Epithelial cell of prostate (primary cell): Measurements from ENCODE around the gene KCNQ1.

ENCODE experiments used
- DNase-seq: peaks from one replicate; pipeline ENCODE4 v3.0.0-alpha.2; 2011; ENCODE audit warnings: low read depth, low spot score
- H3K27ac ChIP-seq: fragments of 450-650 bp; 2 replicates; pipeline ENCODE4 v1.5.1; 2017; ENCODE audit warnings: mild to moderate bottlenecking

The KCNQ1 gene

DNA sequence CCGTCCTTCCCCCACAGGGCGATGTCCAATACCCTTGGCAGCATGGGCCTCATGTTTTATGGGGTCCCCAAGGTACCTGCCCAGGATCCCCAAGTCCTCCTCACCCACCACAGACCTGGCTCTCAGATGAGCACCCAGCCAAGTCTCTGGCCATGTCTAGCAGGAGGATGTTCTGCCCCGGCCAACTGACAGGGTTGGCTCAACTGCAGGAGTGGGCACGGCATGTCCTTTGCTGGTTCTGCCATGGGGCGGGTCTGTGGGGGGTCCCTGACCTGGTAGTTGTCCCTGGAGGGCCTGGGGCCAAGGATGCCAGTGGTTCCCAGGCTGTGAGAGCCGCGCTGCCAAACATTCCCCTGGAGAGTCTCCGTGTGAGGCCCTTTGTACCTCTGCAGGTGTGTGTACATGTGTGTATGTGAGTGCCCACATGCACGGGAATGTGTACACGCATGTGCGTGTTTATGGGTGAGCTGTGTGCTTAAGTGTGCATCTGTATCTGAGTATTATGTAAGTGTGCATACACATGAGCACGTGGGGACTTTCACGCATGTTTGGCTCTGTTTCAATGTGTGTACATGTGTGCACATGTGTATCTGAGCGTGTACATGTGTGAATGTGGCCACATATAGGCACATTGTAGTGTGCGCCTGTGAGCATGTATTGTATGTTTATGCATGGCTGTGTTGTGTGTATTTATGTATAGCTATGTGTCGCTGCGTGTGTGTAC lies 85.5 kb downstream of the KCNQ1 start:
- no peak overlapping the region for H3K27ac ChIP-seq
- no peak for DNase-seq

DNA sequence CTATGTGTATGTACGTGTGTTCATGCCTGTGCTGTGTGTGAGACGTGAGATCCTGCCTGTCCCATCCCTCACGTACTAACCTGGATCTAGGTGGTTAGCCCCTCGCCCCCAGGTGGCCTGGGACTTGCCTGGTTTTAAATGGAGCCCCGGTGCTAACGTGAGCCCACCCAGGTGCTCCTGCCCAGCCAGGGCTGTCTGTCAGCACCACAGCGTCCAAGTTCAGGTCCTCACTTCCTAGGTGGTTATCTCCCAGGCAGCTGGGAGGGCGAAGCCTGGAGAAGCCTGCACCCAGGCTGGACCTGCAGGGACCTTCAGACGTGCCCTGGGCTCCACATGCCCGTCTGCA lies 86.0 kb downstream of the KCNQ1 start:
- no peak overlapping the region for H3K27ac ChIP-seq
- no peak for DNase-seq

DNA sequence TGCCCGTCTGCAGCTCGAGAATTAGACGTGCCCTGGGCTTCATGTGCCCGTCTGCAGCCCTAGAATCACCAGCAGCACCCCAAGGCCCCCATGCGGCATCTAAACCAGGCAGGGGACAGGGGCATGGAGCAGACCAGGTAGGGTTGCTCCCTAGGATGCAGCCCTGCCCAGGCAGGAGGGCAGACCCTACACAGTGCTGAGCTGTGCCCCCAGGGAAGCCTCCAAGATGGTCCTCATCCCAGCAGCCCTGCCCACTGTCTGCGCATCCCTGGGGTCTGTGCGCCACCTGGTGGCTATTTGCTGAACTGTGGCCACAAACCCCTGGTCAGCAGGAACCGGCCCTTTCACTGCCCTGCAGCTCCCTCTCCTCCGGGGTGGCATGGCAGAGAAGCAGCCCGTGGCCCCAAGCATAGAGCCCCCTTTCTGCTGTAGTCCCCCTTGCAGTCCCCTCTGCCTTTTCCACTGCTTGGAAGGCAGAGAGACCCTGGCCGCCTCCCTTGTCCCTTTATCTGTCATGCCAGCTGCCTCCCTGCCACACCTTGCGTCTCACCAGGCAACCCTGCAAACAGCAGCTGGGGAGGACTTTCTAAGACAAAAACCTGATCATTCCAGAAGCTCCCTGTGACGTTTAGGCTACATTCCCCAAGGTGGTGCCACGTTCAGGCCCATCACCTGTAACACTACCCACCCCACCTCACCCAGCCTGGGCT lies 86.6 kb downstream of the KCNQ1 start:
- DNase-seq, result no peak
- no peak overlapping the region for H3K27ac ChIP-seq

DNA sequence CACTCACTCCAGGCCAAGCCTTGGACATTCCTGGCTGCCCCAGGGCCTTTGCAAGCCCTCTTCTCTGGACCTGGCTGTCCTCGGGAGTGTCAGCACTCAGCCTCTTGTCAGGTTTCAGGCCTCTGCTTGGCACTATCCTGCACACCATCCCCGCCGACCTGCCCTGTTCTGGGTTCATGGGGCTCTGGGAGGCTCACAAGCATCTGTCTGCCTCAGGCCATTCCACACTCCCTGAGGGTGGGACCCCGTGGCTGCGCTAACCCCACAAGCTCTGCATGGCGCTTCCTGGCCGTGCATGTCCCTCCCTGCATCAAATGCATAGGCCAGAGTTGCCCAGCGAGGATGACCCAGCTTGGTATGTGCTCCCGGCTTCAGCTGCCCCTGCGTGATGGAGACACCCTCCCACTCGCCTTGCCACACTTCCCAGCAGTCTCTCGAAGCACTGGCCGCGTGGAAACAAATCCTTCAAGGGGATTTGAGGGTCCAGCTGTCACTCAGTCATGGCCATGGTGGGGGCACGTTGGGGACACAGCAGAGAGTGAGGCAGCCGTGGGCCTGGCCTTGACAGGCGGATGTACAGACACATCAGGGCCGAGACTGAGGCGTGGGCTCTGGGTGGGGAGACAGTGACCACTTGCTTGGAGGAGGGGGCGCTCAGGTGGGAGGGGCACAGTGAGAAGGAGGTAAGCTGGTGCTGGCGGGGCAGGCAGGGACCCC lies 87.3 kb downstream of the KCNQ1 start:
- DNase-seq, result no peak
- H3K27ac ChIP-seq, result no peak overlapping the region

DNA sequence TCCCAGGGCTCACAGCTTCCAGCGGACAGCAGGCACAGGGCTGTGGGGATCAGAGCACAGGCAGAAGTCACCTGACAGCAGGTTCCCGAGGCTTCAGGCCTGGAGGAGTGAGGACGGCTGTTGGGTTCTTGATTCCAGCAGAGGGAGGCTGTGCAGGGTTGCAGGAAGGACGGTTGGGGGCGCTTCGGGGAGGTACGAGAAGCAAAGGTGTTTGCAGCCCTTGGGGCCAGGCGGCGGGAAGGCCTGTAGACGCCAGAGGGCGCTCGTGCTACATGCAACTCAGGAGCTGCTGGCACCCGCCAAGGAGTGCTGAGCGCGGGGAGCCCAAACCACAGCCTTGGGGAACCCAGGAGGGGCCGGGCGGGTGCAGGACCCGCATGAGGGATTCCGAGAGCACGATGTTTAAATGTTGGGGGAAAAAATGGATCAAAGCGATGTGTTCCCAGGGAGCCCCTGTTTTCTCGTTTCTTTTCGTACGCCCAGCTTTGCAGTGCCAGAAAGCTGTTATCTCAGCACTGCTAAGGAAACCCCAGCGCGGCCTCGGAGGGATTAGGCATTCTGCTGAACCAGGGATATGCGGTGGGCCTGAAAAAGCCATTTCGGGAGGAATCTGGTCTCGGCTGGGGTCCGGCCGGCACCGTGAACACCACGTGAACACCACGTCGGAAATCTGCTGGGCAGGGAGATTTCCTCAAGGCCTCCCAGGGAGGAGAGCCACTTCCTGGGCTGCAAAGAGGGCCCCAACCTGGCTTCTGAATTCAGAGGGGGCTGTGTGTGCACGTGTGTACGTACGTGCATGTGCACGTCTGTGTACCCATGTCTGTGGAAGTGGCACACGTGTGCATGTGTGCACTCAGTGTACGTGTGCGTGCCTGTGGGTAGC lies 88.1 kb downstream of the KCNQ1 start:
- H3K27ac ChIP-seq, result no peak overlapping the region
- peak; percentile 37 for DNase-seq

DNA sequence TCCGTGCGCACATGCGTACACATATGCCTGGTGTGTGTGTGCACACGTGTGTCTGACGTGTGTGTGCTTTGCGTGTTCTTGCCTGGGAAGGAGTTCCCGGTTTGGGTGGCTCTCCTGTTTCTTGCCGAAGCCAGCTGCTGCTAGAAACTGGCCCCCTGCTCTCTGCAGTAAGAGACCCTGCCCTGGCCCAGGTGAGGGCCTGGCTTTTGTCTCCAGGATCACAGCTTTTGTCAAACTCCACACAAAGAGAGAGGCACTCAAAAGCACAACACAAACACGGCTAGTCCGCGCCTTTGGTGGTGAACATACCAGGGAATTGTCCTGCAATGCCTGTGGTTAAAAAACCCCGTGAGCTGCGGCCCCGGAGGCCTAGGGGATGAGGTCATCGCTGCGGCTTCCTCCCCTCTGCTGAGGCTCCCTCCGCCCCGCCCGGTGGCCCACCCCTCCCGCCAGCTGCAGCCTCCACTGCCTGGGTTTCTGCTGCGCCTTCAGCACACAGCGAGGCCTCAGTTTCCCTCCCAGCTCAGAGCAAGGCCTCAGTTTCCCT lies 88.9 kb downstream of the KCNQ1 start:
- no peak for DNase-seq
- H3K27ac ChIP-seq, result no peak overlapping the region

DNA sequence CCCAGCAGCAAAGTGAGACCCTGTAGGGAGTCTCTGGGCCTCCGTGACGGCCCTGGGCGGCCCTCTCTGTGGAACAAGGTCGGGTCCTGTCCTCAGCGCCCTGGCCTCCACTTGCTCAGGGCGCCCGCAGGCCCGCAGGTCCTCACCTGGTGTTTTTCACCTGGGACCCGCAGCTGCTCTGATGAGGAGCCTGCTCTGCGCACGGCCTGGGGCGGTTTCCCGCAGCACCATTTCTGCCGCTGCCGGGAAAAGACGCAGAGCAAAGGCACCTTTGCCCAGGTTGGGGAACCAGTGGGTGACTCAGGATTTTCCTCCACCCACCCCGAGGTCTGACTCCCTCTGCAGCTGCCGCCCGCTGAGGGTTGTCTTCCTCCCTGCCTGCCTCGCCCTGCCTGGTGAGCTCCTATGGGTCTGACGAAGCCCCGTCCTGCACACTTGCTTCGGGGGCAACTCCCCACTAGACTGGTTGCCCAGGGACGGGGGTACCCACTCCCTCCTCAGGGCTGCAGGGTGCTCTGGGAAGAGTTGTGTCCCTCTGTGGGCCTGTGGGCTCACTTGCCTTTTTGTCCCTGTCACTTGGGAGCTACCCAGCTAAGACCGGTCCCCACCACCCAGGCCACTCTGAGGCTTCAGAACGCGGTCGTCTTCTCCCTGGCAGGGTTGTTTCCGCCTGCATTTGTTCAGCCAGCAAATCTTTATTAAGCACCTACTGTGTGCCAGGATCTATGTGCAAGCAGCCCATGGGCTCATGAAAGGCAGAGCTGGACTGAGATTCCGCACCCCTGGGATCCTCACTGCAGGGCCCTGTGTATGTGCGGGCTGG lies 89.5 kb downstream of the KCNQ1 start:
- no peak overlapping the region for H3K27ac ChIP-seq
- DNase-seq, result no peak

DNA sequence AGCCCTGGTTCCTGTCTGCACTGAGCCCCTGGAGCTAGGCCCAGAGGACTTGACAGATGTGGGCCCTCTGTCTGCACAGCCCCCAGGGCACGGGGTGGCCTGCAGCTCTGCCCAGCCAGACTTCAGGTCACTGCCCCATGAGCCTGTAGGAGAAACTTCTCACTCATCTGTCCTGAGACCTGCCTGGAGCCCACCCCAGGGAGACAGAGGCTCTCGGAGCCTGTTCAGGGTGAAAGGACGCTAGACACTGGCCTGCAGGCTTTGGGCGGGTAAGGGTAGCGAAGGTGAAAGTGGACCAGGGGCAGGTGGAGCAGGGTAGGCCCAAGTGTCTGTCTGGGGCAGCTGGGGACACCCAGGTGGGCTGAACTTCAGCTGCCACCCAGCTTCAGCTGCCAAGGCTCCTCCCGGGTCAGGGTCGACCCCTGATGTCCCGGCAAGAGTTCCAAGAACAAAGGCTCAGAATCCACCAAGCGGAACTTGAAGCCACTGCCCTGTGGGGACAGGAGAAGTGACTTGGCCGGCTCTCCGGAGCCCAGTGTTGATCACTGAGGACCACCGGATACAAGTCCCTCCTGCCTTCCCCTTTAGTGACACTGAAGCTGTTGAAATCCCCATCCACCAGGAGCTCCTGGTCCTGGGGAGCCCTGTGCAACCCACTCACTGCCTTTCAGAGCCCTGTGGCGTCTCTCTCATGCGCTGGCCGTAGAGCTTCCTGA lies 90.3 kb downstream of the KCNQ1 start:
- DNase-seq, result no peak
- H3K27ac ChIP-seq, result no peak overlapping the region

DNA sequence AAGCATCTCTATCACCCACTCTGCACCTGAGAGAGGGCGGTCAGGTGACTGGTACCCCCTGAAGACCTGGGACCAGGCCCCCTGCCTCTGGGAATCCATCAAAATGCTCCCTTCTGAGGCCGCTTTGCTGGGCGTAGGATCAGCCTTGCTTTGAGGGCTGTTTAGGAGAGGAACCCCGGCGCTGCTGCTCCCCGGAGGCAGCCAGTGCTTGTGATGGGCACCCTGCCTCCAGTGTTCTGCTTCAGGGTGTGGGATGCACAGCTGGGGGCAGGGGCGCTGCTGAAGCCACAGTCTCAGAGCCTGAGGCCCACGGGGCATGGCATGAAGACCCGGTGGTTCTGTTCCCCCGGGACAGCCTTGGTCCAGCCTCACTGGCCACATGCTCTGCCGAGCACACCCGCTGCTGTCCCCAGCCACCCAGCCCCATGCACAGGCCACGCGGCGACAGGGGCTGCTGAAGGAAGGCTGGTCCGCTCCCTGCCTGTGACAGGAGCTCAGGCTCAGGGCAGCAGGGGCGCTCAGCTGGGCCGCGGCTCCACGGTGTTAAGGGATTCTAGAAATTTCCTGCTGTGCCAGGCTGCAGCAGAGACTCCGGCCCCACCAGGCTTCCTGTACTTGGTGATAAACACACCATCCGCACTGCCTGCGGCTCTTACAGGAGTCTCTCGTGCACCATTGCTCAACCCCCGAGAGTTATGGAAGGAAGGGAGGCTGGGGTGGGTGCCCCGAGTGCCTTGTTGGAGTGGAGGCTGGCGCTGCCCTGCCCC lies 91.0 kb downstream of the KCNQ1 start:
- DNase-seq, result no peak
- no peak overlapping the region for H3K27ac ChIP-seq

DNA sequence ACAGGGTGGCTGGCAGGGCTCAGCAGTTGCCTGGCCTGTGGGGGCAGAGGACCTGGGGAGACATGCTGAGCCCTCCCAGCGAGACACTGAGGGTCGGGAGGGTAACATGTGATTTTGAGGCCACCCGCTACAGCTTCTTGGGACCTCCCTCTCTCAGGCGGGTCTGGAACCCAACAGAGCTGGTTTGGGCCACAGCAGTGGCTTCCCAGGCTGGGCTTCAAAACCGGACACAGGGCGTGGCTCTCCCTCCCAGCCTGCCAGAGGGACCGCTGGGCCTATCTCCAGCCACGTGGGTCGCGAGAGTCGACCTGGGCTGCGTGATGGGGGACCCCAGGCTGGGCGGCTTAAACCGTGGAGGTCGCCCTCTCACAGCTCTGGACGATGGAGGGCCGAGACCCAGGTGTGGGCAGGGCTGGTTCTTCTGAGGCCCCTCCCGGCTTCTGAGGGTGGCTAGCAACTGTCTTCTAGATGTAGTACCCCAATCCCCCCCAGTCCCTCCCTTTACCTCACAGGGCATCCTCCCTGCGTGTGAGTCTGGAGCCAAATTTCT lies 91.7 kb downstream of the KCNQ1 start:
- DNase-seq, result no peak
- H3K27ac ChIP-seq, result no peak overlapping the region

DNA sequence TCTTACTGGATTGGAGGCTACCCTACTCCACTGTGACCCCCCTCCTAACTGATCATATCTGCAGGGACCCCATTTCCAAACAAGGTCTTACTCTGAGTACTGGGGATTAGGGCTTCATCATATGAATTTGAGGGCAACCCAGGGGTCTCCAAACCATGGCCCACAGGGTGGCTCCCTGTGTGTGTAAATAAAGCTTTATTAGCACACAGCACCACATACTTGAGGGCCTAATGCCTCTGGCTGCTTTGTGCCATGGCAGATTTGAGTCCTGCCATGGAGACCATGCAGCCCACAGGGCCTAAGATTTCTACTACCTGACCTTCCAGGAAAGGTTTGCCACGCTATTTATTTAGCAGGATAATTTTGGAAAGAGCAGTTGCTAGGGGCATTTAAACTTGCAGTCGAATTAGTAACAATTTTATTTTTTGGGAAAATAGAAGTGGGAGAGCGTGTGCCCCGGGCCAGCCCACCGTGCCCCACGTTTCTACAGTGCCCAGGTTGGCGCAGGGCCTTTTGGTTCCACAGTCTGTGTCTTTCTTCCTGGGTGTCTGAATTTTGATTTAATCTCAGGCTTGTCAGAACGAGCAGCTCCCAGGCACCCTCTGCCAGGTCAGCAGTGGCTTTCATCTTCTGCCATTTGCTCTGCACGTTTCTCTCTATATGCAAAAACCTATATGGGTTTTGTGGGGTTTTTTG lies 92.3 kb downstream of the KCNQ1 start:
- no peak overlapping the region for H3K27ac ChIP-seq
- no peak for DNase-seq

DNA sequence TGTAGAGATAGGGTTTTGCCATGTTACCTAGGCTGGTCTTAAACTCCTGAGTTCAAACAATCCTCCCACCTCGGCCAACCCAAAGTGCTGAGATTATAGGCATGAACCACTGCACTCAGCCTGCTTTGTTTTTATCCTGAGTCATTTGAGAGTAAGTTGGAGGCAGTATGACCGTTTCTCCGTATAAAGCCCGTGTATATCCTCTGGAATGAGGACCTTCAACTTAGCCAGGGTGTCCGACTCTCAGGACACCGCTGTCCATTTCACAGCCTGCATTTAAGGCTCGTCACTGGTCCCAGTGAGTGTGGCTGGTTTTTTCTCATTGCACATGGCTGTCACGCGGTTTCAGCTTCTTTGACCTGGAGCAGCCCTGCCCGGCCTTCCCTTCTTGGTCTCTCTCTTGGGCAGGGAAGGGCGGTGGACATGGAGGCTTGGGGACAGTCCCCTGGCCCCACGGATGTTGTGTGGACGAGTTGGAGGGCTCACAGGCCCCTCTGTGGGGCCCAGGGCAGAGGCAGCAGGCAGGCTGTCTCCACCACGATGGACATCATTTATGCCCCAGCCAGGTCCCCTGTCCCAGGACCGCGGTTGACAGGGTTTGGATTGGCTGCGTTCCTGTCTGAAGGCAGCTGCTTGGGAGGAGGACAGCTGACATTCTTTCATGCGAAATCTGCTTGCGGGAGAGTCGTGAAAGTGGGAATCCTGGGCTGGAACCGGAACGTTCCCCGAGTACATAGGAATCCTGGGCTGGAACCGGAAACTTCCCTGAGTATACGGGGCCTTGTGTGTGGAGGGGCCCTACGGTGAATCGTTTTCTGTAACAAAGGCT lies 93.3 kb downstream of the KCNQ1 start:
- no peak for DNase-seq
- H3K27ac ChIP-seq, result no peak overlapping the region

DNA sequence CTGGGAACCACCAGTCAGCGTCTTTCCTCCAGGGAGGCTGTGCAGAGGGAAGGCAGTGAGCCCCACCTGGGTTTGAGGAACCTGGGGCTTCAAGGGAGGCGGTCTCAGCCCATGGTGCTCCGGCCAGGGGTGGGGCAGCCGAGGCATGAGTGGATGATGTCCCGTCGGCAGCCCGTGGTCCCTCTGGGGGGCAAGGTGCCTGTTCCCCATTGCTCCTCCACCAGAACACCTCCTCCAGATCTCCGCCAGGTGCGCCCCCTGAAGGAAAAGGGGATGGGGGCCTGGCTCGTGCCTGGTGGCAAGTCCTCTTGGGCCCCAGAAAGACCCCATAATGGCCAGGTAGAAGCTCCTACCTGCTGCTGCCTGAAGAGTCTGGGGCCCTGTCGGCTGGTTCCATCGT lies 94.1 kb downstream of the KCNQ1 start:
- DNase-seq, result no peak
- no peak overlapping the region for H3K27ac ChIP-seq

DNA sequence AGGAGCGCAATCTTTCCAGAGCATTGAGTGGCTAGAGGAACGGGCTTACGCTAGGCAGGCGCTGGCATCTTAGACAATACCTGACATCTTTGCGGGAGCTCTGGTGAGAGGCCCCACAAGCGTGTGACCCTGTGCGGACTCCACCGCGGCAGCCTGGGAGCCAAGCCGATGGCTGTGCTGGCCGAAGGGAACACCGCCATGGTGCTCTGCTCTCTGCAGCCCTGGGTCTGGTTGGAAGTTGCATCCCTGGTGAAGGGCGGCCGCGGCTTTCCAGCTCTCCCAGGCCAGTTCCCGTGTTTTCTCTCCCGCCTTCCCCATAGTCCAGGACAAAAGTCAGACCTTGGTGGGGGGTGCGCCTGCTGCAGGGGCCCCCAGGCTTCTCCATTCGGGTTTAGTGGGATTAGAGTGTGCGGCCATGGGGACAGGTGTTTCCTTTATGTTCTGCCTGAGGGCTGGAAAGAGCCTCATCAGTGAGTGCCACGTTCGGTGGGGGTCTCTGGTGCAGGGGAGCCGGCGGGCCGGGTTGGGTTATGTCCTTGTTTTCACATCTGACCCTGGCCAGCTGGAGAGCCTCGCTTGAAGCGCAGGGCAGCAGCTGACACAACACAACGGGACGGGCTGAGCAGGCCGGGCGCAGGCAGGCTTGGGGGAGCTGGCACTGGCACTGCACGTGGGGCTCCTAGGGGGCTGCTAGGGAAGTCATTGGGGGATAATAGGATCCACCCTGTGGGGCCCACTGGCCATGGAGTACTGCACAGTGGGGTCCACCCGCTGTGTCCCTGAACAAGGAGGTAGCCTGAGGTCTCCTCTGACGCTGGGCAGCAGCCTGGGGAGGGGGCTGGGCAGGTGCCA lies 94.8 kb downstream of the KCNQ1 start:
- DNase-seq, result no peak
- H3K27ac ChIP-seq, result no peak overlapping the region

DNA sequence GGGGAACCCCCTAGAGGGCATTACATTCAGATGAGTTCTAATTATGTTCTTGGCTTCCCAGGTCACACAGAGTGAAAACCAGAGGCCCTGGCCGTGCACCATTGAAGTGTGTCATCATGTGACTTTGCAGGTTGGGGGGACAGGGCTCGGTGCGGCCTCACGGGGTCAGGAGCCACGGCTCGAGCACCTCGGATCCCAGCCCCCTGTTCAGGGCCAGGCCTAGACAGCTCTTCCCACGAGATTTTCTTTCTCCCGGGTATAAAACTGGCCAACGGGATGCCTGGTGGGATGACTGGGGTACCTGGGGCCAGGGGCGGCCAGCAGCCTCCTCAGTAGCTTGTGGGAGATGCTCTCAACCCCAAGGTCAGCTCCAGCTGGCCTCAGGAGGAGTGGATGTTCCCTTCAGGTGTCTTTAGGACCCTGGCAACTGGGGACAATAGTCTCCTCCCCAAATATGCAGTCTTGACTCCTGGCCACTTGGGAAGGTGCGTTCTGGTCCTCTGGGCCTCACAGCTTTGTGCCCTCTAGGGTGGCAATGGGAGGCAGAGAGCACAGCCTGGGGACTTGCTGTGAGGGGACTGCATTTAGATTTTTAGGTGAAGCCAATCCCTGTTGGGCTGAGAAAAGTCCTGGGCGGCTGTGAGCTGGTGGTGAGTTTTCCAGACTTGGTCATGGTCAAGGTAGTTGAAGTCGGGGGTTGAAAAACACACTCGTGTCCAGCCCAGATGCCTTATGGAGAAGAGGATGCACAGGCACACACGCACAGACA lies 95.6 kb downstream of the KCNQ1 start:
- no peak overlapping the region for H3K27ac ChIP-seq
- no peak for DNase-seq
